ENCODE data around the gene BTBD3.

BTBD3 gene

DNA sequence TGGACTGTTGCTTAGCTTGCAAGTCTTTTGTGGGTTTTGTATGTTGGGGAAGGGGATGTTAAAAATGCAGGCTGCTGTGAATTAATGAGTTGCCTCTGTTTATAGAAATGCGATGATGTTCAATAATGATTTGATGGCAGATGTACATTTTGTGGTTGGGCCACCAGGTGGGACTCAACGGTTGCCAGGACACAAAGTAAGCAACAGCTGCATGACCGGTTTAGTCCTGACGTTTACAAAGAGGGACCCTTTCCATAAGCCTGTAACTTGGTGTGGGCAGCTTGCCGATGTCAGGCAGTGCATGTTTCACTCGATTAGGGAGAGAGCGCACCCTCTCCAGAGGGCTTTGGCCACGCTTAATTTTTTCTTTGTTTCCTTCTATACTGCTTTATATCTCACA, 1.3 kb downstream of the BTBD3 start:
- H3K27me3 ChIP-seq: no peaks in the 10 kb centered on the region
- no peaks in the 10 kb centered on the region for H3K9me3 ChIP-seq
- DNase-seq: no peak
- no peak overlapping the region for H3K4me3 ChIP-seq (ENCODE audit: low read depth, low read length)
- no peaks in the 10 kb centered on the region for H3K4me1 ChIP-seq
- TF ChIP-seq, protein P1, sequence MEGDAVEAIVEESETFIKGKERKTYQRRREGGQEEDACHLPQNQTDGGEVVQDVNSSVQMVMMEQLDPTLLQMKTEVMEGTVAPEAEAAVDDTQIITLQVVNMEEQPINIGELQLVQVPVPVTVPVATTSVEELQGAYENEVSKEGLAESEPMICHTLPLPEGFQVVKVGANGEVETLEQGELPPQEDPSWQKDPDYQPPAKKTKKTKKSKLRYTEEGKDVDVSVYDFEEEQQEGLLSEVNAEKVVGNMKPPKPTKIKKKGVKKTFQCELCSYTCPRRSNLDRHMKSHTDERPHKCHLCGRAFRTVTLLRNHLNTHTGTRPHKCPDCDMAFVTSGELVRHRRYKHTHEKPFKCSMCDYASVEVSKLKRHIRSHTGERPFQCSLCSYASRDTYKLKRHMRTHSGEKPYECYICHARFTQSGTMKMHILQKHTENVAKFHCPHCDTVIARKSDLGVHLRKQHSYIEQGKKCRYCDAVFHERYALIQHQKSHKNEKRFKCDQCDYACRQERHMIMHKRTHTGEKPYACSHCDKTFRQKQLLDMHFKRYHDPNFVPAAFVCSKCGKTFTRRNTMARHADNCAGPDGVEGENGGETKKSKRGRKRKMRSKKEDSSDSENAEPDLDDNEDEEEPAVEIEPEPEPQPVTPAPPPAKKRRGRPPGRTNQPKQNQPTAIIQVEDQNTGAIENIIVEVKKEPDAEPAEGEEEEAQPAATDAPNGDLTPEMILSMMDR (IDR thresholded peaks at IDR 0.05; ENCODE audit: low read depth, low read length): no peak
- no peaks in the 10 kb centered on the region; the same call in none of the 2 replicates for H3K36me3 ChIP-seq

DNA sequence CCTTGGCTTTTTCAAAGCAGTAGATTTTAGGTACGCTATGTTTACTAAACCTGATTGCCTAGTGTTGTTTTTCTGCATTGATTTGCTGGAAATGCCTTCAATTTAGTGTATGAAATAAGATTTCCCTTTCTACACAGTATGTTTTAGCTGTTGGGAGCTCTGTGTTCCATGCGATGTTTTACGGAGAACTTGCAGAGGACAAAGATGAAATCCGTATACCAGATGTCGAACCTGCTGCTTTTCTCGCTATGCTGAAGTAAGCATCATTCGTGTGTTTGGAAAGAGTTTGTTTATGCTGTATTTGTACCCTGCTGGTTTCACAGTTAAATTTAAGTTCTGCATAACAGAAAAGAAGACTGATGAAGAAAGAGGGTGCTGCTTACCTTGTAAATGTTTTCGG, 1.9 kb downstream of the BTBD3 start:
- Histone ChIP-seq H3K4me1 (no peaks in the 10 kb centered on the region), H3K9me3 (no peaks in the 10 kb centered on the region), H3K36me3 (no peaks in the 10 kb centered on the region; the same call in none of the 2 replicates), H3K4me3 (ENCODE audit: low read depth, low read length) (no peak overlapping the region), H3K27me3 (no peaks in the 10 kb centered on the region)
- DNase-seq: no peak
- TF ChIP-seq, protein P1 (IDR thresholded peaks at IDR 0.05; ENCODE audit: low read depth, low read length): no peak

DNA sequence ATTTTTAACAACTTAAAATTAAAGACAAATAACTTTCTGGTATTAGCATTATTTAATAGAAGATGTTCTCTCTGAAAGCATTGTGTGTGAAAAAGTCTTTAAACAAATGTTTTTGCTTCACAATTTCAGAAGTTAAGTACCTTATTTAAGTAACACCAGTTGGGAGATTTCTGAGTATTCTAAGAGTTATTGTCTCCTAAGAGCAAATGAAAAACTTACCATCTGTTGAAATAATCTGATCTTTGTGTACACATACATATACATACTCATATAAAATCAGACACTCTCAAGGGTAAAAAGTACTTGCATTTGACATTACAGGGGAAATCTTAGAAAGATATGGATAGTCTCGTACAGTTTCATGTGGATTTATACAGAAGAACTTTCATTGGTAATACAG, 2.4 kb downstream of the BTBD3 start:
- DNase-seq: no peak
- Histone ChIP-seq H3K4me3 (ENCODE audit: low read depth, low read length) (no peak overlapping the region), H3K9me3 (no peaks in the 10 kb centered on the region), H3K4me1 (no peaks in the 10 kb centered on the region), H3K27me3 (no peaks in the 10 kb centered on the region), H3K36me3 (no peaks in the 10 kb centered on the region; the same call in none of the 2 replicates)
- TF ChIP-seq, protein P1 (IDR thresholded peaks at IDR 0.05; ENCODE audit: low read depth, low read length): no peak

DNA sequence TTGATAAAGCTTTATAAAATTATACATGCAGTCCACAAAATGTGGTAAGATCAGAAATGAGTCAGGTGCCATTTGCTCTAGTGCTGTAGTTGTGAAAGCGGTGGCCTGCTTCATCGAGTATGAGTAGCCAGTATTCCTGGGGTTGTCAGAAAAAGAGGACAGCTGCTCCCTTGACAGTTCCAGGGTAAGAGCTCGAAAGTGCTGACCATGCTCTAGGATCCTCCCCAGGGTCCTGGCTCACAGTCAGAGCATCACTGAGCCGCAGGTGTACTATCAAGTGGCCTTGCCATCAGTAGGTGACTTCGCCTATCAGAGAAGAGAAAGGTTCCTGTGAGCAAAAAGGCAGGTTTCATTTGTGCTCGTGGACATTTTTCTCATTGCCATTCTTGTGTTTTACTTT, 3.6 kb downstream of the BTBD3 start:
- Histone ChIP-seq H3K9me3 (no peaks in the 10 kb centered on the region), H3K4me1 (no peaks in the 10 kb centered on the region), H3K36me3 (no peaks in the 10 kb centered on the region; the same call in none of the 2 replicates), H3K27me3 (no peaks in the 10 kb centered on the region), H3K4me3 (ENCODE audit: low read depth, low read length) (no peak overlapping the region)
- no peak for DNase-seq
- TF ChIP-seq, protein P1 (IDR thresholded peaks at IDR 0.05; ENCODE audit: low read depth, low read length): no peak

DNA sequence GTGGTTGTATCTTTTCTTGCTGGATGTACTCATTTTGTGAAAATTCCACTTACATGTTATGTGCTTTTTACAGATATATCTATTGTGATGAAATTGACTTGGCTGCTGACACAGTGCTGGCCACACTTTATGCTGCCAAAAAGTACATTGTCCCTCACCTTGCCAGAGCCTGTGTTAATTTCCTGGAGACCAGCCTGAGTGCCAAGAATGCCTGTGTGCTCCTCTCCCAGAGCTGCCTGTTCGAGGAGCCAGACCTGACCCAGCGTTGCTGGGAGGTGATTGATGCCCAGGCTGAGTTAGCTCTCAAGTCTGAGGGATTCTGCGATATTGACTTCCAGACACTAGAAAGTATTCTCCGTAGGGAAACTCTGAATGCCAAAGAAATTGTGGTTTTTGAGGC, 4.9 kb downstream of the BTBD3 start:
- Histone ChIP-seq H3K36me3 (no peaks in the 10 kb centered on the region; the same call in none of the 2 replicates), H3K9me3 (no peaks in the 10 kb centered on the region), H3K4me1 (no peaks in the 10 kb centered on the region), H3K4me3 (ENCODE audit: low read depth, low read length) (no peak overlapping the region), H3K27me3 (no peaks in the 10 kb centered on the region)
- TF ChIP-seq, protein P1 (IDR thresholded peaks at IDR 0.05; ENCODE audit: low read depth, low read length): no peak
- no peak for DNase-seq

DNA sequence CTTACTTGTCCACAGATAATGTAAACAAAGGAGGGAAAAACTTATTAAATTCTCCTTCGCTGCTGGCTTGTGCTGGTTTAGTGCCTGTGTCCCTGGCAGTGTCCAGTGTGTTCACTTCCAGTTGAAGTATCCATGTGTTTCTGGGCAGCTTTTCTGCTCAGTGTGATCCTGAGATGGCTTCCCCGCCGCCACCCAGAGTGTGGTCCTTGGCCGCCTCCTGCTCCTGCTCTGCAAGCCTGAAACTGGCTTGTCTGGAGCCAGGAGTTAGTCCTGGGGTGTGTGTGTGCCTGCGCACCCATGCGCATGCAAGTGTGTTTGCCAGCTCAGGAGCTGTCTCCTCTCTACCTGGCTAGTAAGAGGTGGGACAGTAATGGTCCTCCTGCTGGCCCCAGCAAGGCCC, 7.2 kb downstream of the BTBD3 start:
- no peaks in the 10 kb centered on the region for H3K4me1 ChIP-seq
- TF ChIP-seq, protein P1 (IDR thresholded peaks at IDR 0.05; ENCODE audit: low read depth, low read length): no peak
- DNase-seq: no peak
- no peaks in the 10 kb centered on the region for H3K27me3 ChIP-seq
- no peak overlapping the region for H3K4me3 ChIP-seq (ENCODE audit: low read depth, low read length)
- no peaks in the 10 kb centered on the region for H3K9me3 ChIP-seq
- H3K36me3 ChIP-seq: no peaks in the 10 kb centered on the region; the same call in none of the 2 replicates

All from BE2C (cell line).